H9 (cell line): Measurements from ENCODE around the gene EVC. TPM values are rescaled to one million over a fixed set of nuclear protein-coding genes. Genes with fewer than 3 reads are reported as not detected.

Experiments used
- DNase-seq: peaks from one replicate; pipeline ENCODE4 v3.0.0-alpha.2; 2017
- H2AFZ ChIP-seq: one replicate; pipeline ENCODE4 v1.6.1; 2013; ENCODE audit warnings: mild to moderate bottlenecking, low read length, control low read depth, moderate library complexity
- H2AK5ac ChIP-seq: 2 replicates; pipeline ENCODE4 v1.6.1; 2013; ENCODE audit warnings: low read length, control low read depth, mixed read lengths; ENCODE audit not compliant: insufficient read length
- H2BK120ac ChIP-seq: one replicate; pipeline ENCODE4 v1.6.1; 2013; ENCODE audit warnings: low read depth, mild to moderate bottlenecking, low read length, control low read depth, inconsistent platforms; ENCODE audit not compliant: poor library complexity, severe bottlenecking
- H2BK12ac ChIP-seq: 2 replicates; pipeline ENCODE4 v1.6.1; 2013; ENCODE audit warnings: low read length, control low read depth, mixed read lengths, low read depth; ENCODE audit not compliant: insufficient read length
- H2BK15ac ChIP-seq: 2 replicates; pipeline ENCODE4 v1.6.1; 2013; ENCODE audit warnings: low read depth, low read length, control low read depth
- H2BK20ac ChIP-seq: one replicate; pipeline ENCODE4 v1.6.1; 2013; ENCODE audit warnings: low read depth, mild to moderate bottlenecking, low read length, control low read depth, inconsistent platforms; ENCODE audit not compliant: poor library complexity, severe bottlenecking
- H2BK5ac ChIP-seq: 2 replicates; pipeline ENCODE4 v1.6.1; 2013; ENCODE audit warnings: low read length, control low read depth, mixed read lengths; ENCODE audit not compliant: insufficient read length
- H3K14ac ChIP-seq: 2 replicates; pipeline ENCODE4 v1.6.1; 2013; ENCODE audit warnings: low read length, control low read depth; ENCODE audit not compliant: insufficient read depth
- H3K18ac ChIP-seq: 2 replicates; pipeline ENCODE4 v1.6.1; 2013; ENCODE audit warnings: low read depth, mild to moderate bottlenecking, mixed read lengths, low read length, control low read depth; ENCODE audit not compliant: insufficient read length
- H3K23ac ChIP-seq: 2 replicates; pipeline ENCODE4 v1.6.1; 2013; ENCODE audit warnings: low read length, control low read depth, mixed read lengths, low read depth; ENCODE audit not compliant: insufficient read length
- H3K23me2 ChIP-seq: 2 replicates; pipeline ENCODE4 v1.6.1; 2013; ENCODE audit warnings: low read depth, mild to moderate bottlenecking, mixed read lengths, low read length, control low read depth; ENCODE audit not compliant: insufficient read length, poor library complexity, severe bottlenecking
- H3K27ac ChIP-seq: 2 replicates; pipeline ENCODE4 v1.5.1; 2013; ENCODE audit warnings: low read length, control low read depth, mixed read lengths, low read depth; ENCODE audit not compliant: insufficient read length
- H3K27me3 ChIP-seq: 2 replicates; pipeline ENCODE4 v1.6.1; 2013; ENCODE audit warnings: low read length, control low read depth, inconsistent platforms; ENCODE audit not compliant: insufficient read depth
- H3K4ac ChIP-seq: 2 replicates; pipeline ENCODE4 v1.6.1; 2013; ENCODE audit warnings: low read depth, mild to moderate bottlenecking, control low read depth, inconsistent platforms, low read length, moderate library complexity
- H3K4me1 ChIP-seq: 2 replicates; pipeline ENCODE4 v1.6.1; 2013; ENCODE audit warnings: low read length, control low read depth, inconsistent platforms; ENCODE audit not compliant: insufficient read depth
- H3K4me2 ChIP-seq: 2 replicates; pipeline ENCODE4 v1.6.1; 2013; ENCODE audit warnings: low read length, control low read depth, mixed read lengths; ENCODE audit not compliant: insufficient read length, insufficient read depth
- H3K56ac ChIP-seq: 2 replicates; pipeline ENCODE4 v1.6.1; 2013; ENCODE audit warnings: low read depth, mild to moderate bottlenecking, mixed read lengths, low read length, control low read depth; ENCODE audit not compliant: insufficient read length
- H3K79me1 ChIP-seq: 2 replicates; pipeline ENCODE4 v1.6.1; 2013; ENCODE audit warnings: low read depth, mild to moderate bottlenecking, moderate library complexity, low read length, control low read depth, inconsistent platforms; ENCODE audit not compliant: insufficient read depth, poor library complexity, severe bottlenecking
- H3K79me2 ChIP-seq: 2 replicates; pipeline ENCODE4 v1.6.1; 2013; ENCODE audit warnings: low read length, control low read depth, inconsistent platforms; ENCODE audit not compliant: insufficient read depth
- H3K9ac ChIP-seq: 2 replicates; pipeline ENCODE4 v1.6.1; 2013; ENCODE audit warnings: low read length, control low read depth, mixed read lengths; ENCODE audit not compliant: insufficient read length; ENCODE audit errors: extremely low read depth
- H3K9me3 ChIP-seq: one replicate; pipeline ENCODE4 v1.6.1; 2013; ENCODE audit warnings: low read depth, low read length, inconsistent platforms; ENCODE audit not compliant: control insufficient read depth
- H3T11ph ChIP-seq: one replicate; pipeline ENCODE4 v1.6.1; 2013; ENCODE audit warnings: mild to moderate bottlenecking, low read length, control low read depth, inconsistent platforms
- H4K20me1 ChIP-seq: one replicate; pipeline ENCODE4 v1.6.1; 2013; ENCODE audit not compliant: control insufficient read depth, insufficient read length, insufficient read depth
- H4K5ac ChIP-seq: 2 replicates; pipeline ENCODE4 v1.6.1; 2013; ENCODE audit warnings: low read depth, mild to moderate bottlenecking, mixed read lengths, low read length, control low read depth; ENCODE audit not compliant: insufficient read length
- H4K8ac ChIP-seq: replicated peaks from 2 replicates; pipeline ENCODE4 v1.6.1; 2013; ENCODE audit warnings: low read length, control low read depth, mixed read lengths, low read depth; ENCODE audit not compliant: insufficient read length
- H4K91ac ChIP-seq: 2 replicates; pipeline ENCODE4 v1.6.1; 2013; ENCODE audit warnings: low read depth, mild to moderate bottlenecking, moderate library complexity, mixed read lengths, low read length, control low read depth; ENCODE audit not compliant: insufficient read length
- H3K27ac Mint-ChIP-seq, 3 experiments: 2 replicates in 2 of 3; 3 replicates in 1 of 3; pipeline ENCODE4 v1.8.0; 2020 to 2021; ENCODE audit warnings: mixed read lengths in 3 of 3, mild to moderate bottlenecking in 1 of 3, moderate library complexity in 1 of 3
- H3K27me3 Mint-ChIP-seq: 2 replicates; pipeline ENCODE4 v1.8.0; 2021; ENCODE audit warnings: low read depth, mild to moderate bottlenecking, moderate library complexity, mixed read lengths
- H3K36me3 Mint-ChIP-seq, 3 experiments: 2 replicates in 2 of 3; 3 replicates in 1 of 3; pipeline ENCODE4 v1.8.0; 2020 to 2021; ENCODE audit warnings: low read depth in 3 of 3, mixed read lengths in 3 of 3; ENCODE audit not compliant: insufficient read depth in 1 of 3
- H3K4me1 Mint-ChIP-seq, 2 experiments: 2 replicates each; pipeline ENCODE4 v1.8.0; 2020; ENCODE audit warnings: mixed read lengths in 2 of 2
- H3K4me3 Mint-ChIP-seq, 2 experiments: 2 replicates in 1 of 2; 3 replicates in 1 of 2; pipeline ENCODE4 v1.8.0; 2020 to 2021; ENCODE audit warnings: mild to moderate bottlenecking in 2 of 2, mixed read lengths in 2 of 2, moderate library complexity in 1 of 2
- H3K9me3 Mint-ChIP-seq, 2 experiments: 2 replicates in 1 of 2; 3 replicates in 1 of 2; pipeline ENCODE4 v1.8.0; 2020; ENCODE audit warnings: mild to moderate bottlenecking in 2 of 2, mixed read lengths in 2 of 2, moderate library complexity in 1 of 2
- CTCF ChIP-seq: fragments of 200-600 bp; sonication (generic); conservative IDR thresholded peaks from 3 replicates; pipeline ENCODE4 v1.8.0; 2021; ENCODE audit warnings: antibody characterized with exemption, mild to moderate bottlenecking
- WGBS: extraction: QIAGEN DNeasy Blood & Tissue Kit; methylation state at CpG from one replicate; pipeline ENCODE4 v1.1.7; 2013; ENCODE audit warnings: missing lambda C conversion rate, low lambda C conversion rate, mixed read lengths; ENCODE audit not compliant: insufficient read length; ENCODE audit errors: extremely low coverage; 5-methylcytosine and 5-hydroxymethylcytosine counted together
- total RNA-seq: library from RNA; stranded (reverse); gene quantifications from 2 replicates; pipeline ENCODE4 v1.2.1, GENCODE V29; 2021

EVC gene
- total RNA-seq, 1 experiment from 2014 or later, result 10.1 TPM

DNA sequence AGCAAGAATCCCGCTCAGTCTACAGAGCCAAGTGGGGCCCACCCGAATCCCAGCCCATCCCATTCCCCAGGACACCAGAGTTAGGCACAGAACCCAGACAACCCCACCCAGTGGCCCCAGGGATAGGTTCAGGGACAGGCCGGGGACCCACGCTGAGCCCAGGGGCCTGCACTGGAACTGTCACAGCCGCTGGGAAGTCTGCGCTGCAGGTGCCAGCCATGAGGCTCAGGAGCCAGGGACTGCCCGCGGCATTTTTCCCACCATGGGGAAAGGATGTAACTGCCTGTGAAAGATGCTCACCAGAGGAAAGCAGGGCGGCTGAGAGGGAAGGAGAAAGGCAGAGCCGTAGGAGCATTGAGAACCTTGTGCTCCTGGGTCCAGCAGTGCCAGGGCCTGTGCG lies 14.7 kb upstream of the EVC start:
- no peak overlapping the region for H3K18ac ChIP-seq
- no peaks in the 10 kb centered on the region for H4K20me1 ChIP-seq
- H3T11ph ChIP-seq, result no peak overlapping the region
- H3K4me1 Mint-ChIP-seq, result no peaks in the 10 kb centered on the region
- no peak overlapping the region for H2BK15ac ChIP-seq
- no peak for DNase-seq
- no peak overlapping the region for H4K91ac ChIP-seq
- no peaks in the 10 kb centered on the region for H3K79me1 ChIP-seq
- H4K8ac ChIP-seq, result no peak overlapping the region
- peak overlapping the region; percentile 62 for H3K56ac ChIP-seq
- H3K27ac Mint-ChIP-seq, result 0 out of 7 replicates have a peak overlapping the region, but pooled peaks of 1 of the 3 experiments have one; percentile 49
- H3K4me1 ChIP-seq, result no peaks in the 10 kb centered on the region
- H3K27me3 Mint-ChIP-seq, result no peaks in the 10 kb centered on the region; the same call in 1 of the 2 replicates
- no peak overlapping the region for H2BK12ac ChIP-seq
- H2AK5ac ChIP-seq, result no peak overlapping the region
- TF ChIP-seq CTCF, result no peak
- no peaks in the 10 kb centered on the region for H3K9me3 Mint-ChIP-seq
- no peak overlapping the region for H3K4me3 Mint-ChIP-seq
- no peak overlapping the region for H3K27ac ChIP-seq
- H4K5ac ChIP-seq, result no peak overlapping the region
- peaks cover 0 to 29% (median 0%) of the 10 kb centered on the region in 3 experiments; a peak in 3 of 7 replicates for H3K36me3 Mint-ChIP-seq
- H2AFZ ChIP-seq, result no peak overlapping the region
- H3K14ac ChIP-seq, result no peak overlapping the region
- no peaks in the 10 kb centered on the region for H3K79me2 ChIP-seq
- no peak overlapping the region for H3K23ac ChIP-seq
- H3K27me3 ChIP-seq, result no peaks in the 10 kb centered on the region
- no peak overlapping the region for H3K4ac ChIP-seq
- WGBS, result no CpG with 5 or more reads among the region's 11 CpGs
- H2BK20ac ChIP-seq, result no peak overlapping the region
- no peaks in the 10 kb centered on the region for H3K9me3 ChIP-seq
- H3K23me2 ChIP-seq, result no peaks in the 10 kb centered on the region
- H2BK120ac ChIP-seq, result no peak overlapping the region
- no peak overlapping the region for H2BK5ac ChIP-seq
- H3K9ac ChIP-seq, result no peak overlapping the region
- H3K4me2 ChIP-seq, result no peak overlapping the region
